Activated CD4-positive, alpha-beta T cell treated with anti-CD3 and anti-CD28 coated beads, Interleukin-2, Interleukin-6, amounts not matched to agents 100 ng/mL and 50 ng/mL, durations not matched to agents 16 hours and 8 hours (primary cell): ENCODE data around the gene ATXN7L2.
"Not testable (repeated sequence)": the region's sequence is repeated elsewhere in the genome, so short reads cannot be mapped to it uniquely, and the experiment has no call there.

ENCODE experiments used
- DNase-seq: peaks from one replicate; pipeline ENCODE4 v3.0.0-alpha.2; 2020

ATXN7L2 gene

DNA sequence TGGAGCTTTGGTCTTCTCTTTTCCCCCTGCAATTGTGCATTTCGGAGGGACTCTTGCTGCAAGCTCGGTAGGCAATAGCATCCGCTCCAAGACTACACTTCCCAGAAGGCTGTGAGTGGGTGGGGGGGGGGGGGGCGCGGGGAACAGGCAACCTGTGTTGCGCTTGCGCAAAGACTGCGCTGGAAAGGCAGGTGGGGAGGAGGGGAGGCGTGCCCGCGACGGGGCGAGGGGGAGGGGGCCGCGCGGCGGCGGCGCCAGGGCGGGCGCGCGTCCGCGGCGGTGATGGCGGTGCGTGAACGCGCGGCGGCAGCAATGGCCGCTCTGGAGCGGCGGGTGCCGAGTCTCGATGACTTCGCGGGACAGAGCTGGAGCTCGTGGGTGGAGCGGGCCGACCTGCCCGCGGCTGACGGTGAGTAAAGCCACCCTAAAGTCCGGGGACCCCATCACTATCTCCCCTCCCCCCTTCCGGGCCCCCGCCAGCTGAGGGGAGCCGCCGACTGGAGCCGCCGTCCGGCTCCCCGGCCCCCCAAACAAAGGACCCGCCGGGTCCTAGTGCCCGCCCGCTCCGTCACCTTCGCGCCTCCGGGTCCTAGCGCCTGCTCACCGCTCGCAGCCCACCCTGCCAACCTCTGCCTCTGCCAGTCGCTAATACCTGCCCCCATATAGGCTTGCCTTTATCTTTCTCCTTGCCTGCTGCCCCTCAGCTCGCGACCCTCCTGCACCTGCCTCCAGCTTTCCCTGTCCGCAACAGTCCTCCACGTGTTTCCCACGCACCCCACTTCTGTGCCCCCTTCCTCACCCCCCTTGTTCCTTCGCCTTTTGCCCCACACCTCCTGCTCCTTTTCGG lies at the start of gene ATXN7L2:
Gene ATXN7L2, plus strand, starts transcription at position 234 of the 847 bp plus-strand sequence. Its CDS starts 49 bp downstream, at position 283.
- DNase-seq = peak; percentile 96

- DNase-seq = no peak
Measured at GRCh38 chr1:109434484-109434883, 49.2 kb upstream of the ATXN7L2 start.

DNA sequence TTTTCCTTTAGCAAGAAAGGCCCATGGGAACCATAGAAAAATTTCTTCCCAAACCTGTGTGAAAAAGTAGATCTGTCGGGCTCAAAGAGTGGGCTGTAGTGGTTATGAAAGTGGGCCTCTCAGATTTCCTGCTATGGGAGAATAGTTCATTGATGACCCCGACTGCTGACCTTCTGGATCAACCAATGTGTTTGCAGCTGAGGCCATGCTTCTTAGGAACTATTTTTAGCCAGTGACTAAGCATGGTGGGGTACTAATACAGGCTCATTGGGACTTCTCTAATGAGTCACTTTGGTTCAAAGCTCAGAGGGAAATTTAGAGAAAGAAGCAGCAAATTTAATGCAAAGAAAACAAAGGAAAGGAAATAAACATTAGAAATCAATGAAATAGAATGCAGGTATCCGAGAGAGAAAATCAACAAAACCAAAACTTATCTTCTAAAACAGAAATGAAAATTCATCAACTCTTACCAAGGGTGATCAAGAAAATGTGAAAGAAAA lies 44.9 kb upstream of the ATXN7L2 start:
- no peak for DNase-seq

DNA sequence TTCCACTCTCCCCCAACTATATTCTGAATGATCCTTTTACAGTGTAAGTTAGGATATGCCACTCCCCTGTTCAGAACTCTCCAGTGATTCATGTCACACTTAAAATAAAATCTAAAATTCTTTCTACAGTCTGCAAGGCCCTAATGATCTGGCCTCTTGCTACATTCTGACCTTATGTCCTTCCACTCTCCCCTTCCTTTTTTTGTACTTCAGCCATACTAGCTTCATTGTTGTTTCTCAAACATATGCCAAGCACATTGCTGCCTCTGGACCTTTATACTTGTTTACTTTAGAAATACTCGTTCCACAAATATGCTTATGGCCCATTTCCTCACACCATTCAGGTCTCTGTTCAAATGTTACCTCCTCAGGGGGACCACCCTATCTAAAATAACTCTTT lies 42.6 kb upstream of the ATXN7L2 start:
- no peak for DNase-seq

DNA sequence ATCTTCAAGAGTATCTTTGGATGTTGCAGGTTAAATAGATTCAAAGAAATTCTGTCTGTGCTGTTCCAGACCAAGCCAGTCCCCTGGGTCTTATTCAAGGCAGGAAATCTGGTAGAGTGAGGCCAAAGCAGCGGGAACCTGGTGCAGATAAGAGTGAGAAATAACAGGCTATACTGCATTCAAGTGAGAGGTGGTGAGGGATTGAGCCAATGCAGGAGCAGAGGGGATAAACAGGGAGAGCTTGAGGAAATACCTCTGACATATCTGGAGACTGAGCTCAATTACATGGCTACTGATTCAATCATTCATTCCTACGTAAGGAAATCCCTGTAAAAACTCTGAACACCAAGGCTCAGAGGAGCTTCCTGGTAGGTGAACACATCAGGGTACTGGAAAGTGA lies 40.2 kb upstream of the ATXN7L2 start:
- DNase-seq = no peak

DNA sequence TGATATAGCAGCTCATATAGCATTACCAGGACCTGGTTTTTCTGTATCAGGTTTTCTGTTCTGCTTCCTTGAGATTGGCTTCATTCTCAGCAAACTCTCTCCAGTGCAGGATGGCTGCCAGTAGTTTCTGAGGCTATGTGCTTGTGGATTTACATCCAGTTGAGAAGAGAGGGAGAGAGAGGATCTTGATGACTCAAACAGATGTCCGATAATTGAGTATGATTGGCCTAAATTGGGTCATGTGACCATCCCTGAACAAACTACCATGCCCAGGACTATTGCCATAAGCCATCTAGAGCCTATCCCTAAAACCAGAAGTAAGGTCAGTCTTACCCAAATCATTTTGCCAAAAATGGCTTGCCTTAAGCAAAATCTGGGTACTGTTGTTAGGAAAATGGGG lies 39.4 kb upstream of the ATXN7L2 start:
- DNase-seq = no peak

GRCh38 chr1:109445949-109446695 lies 37.6 kb upstream of the ATXN7L2 start:
- DNase-seq = not testable (repeated sequence)

DNA sequence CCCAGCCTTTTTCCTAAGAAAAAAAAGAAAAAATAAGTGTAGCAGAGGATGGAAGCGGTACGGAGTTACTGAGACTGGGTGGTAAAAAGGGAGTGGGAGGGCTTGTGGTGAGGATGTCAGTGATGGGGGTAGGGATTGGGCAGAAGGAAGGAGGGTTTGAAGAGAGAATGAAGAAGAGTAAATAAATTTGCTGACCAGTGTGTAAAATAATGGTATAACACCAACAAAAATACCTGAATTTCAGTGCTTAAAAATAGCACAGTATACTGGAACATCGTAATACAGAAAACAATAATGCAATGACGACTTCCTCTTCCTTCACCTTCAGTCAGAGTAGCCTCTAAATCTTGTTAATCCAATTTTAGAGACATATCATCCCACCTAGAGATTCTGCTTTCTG lies 36.2 kb upstream of the ATXN7L2 start:
- no peak for DNase-seq

DNA sequence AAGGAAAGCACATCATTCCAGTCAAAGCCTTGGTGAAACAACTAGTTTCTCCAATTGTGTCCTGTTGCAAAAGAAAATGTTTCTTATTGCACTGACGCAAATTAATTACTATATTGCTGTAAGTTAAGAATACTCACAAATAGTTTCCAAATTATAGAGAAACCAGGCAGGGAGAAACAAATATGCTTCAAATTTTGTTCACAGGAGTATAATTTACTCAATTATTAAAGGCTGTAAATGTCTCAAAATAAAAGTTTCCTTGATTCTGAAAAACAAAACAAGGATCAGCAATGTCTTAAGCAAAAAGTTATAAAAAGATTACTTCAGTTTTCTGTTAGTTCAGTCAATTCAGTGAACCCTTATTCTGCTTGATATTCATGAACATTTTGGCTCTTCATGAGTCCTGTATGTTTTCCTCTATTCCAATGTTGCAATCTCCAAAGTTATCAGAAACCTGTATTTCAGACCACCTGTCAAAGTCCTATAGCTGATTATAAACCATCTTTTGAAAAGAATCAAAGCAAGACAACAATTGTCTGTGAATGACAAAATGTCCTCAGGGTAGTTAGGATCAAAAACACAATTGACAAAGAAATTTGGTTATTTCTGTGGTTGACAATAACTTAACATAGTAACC lies 29.1 kb upstream of the ATXN7L2 start:
- no peak for DNase-seq

DNA sequence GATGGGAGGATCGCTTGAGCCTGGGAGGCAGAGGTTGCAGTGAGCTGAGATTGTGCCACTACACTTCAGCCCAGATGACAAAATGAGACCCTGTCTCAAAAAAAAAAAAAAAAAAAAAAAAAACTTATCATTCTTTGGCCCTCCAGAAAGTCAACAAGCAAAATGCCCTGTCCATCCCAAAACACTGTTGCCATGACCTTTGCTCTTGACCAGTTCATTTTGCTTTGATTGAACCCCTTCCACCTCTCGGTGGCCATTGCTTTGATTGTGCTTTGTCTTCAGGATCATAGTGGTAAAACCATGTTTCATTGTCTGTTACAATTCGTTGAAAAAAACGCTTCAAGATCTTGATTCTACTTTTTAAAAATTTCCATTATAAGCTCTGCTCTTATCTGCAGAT lies 25.9 kb upstream of the ATXN7L2 start:
- no peak for DNase-seq

- DNase-seq = no peak
Measured at GRCh38 chr1:109466125-109466451, 17.6 kb upstream of the ATXN7L2 start.

GRCh38 chr1:109466452-109467300 lies 17.0 kb upstream of the ATXN7L2 start, which contains the start of gene SYPL2:
TSS of gene SYPL2 (plus strand) at chr1:109466546. CDS start at chr1:109466844, 298 bp downstream.
- DNase-seq = no peak

DNA sequence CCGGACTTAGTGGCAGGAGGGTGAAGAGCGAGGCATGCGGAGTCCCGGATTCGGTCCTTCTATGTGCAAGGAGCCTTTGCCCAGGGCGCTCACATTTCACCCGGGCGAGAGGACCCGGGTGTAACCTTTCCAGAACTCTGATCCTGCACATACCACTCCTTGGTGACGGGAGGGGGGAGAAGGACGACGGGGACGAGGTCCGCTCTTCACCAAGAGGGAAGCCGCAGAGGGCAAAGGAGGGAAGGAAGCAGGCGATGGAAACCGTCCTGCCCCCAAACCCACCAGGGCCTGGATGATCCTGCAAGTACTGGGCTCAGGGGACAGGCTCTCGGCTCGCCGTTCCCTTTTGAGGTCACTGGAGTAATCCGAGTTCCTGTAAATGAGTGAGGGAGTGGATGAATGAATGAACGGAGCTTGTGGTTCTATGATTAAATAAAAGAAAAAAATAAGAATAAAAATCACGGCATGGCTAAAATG lies 16.4 kb upstream of the ATXN7L2 start:
- DNase-seq = no peak

GRCh38 chr1:109468061-109468460 lies 15.6 kb upstream of the ATXN7L2 start:
- no peak for DNase-seq

DNA sequence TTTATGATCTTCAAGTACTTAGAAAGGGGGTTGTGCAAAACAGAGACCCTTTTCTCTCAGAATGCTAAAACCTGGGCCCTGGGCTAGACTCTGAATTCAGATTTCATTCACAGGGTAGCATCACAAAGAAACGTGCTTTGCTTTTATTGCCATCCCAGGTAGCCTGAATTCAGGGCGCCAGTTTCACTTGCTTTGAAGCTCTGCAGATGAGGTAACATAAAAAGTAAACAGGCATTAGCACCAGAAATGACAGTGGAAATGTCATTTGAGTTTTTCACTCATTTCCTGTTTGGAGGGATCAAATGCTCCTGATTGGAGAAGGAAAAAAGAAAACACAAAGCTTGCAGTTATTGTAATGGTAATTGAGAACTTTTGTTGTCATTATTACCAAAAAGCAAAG lies 14.8 kb upstream of the ATXN7L2 start:
- DNase-seq = no peak

DNA sequence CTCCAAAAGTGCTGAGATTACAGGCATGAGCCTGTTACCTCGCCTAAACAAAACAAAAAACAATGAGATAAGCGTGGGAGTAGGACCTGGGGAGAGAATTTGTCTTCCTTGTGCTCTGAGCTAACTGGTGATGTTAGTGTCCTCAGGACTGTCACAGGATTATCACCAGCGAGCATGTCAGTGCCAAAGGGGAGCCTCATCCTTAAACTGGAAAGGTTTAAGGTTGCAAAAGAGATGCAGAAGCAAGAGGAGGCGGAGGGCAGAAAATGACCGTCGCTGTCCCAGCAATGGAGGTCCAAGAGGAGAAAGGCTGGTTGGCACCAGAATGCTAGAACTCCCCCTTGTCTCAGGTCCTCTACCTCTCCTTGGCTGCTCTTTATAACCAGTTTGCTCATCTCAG lies 13.5 kb upstream of the ATXN7L2 start:
- DNase-seq = no peak

DNA sequence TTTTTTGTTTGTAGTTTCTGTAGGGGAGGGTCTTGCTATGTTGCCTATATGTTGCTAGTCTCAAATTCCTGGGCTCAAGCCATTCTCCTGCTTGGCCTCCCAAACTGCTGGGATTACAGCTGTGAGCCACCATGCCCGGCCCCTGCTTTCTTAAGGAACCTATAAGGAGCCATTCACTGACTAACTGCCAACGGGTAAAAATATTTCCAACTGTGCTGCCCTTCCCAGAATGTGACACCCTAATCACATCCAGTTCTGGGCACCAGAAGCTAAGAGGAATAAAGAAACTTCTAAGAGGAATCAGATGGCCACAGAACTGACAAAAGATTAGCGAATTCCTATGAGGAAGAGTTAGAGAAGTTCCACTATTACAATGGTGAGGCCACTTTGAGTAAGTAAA lies 10.9 kb upstream of the ATXN7L2 start:
- DNase-seq = no peak

DNA sequence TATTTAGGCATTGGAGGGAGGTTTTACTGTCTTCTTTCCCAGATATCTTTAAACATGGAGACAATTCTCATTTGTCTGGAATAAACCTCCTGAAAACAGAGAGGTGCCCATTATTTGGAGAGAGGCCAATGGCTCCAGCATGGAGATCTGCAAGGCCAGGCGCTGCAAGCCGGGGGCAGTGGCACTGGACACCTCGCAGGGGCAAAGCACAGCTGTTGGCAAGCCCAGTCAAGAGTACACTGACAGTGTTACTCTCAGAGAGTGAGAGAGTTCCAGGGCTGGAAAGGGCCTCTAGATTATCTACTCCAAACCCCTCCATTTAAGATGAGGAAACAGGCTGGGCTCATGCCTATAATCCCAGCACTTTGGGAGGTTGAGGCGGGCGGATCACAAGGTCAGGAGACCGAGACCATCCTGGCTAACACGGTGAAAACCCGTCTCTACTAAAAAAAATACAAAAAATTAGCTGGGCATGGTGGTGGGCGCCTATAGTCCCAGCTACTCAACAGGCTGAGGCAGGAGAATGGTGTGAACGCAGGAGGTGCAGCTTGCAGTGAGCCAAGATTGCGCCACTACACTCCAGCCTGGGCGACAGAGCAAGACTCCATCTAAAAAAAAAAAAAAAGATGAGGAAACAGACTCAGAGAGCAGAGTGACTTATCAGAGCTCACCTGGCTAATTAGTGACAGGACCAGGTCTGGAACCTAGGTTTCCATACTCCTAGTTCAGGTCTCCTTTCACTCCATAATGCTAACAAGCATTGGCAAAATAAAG lies 10.2 kb upstream of the ATXN7L2 start:
- not testable (repeated sequence) for DNase-seq

GRCh38 chr1:109474697-109475096 lies 9.0 kb upstream of the ATXN7L2 start:
- DNase-seq = no peak

GRCh38 chr1:109475261-109475660 lies 8.4 kb upstream of the ATXN7L2 start:
- no peak for DNase-seq

DNA sequence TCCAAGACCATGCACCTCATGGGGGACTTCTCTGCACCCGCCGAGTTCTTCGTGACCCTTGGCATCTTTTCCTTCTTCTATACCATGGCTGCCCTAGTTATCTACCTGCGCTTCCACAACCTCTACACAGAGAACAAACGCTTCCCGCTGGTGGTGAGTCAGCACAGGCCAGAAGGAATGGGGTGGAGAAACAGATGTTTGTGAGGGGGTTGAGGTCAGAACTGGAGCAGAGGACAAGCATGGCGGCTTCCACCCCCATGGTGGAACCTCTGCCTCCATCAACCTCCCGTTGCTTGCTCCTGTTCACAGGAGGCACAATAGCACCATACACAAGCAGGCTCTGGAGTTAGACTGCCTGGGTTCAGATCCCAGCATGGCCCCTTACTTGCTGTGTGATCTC lies 6.9 kb upstream of the ATXN7L2 start:
- no peak for DNase-seq

DNA sequence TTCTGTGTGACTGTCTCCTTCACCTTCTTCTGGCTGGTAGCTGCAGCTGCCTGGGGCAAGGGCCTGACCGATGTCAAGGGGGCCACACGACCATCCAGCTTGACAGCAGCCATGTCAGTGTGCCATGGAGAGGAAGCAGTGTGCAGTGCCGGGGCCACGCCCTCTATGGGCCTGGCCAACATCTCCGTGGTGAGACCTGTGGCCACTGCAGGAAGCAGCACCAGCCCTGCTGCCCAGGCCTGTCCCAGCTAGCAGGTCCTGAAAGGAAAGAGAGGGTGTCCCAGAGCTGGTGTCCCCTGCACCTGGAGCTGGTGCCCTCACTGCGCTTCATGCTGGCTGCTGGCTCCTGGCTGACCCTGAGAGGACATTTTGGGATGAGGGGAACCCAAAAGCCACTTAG lies 5.9 kb upstream of the ATXN7L2 start:
- DNase-seq = no peak
